GM12874 (cell line): ENCODE data around the gene ATF3.

Source experiments
- CTCF ChIP-seq: IDR thresholded peaks from 2 replicates; pipeline ENCODE4 v1.5.1; 2011; ENCODE audit warnings: low read depth, mild to moderate bottlenecking, control low read depth, low read length, moderate library complexity; ENCODE audit not compliant: insufficient read depth

ATF3 gene

GRCh38 chr1:212595787-212596714 lies 12.5 kb upstream of the ATF3 start:
- peak; percentile 54; the same call in 1 of the 2 replicates for TF ChIP-seq CTCF

DNA sequence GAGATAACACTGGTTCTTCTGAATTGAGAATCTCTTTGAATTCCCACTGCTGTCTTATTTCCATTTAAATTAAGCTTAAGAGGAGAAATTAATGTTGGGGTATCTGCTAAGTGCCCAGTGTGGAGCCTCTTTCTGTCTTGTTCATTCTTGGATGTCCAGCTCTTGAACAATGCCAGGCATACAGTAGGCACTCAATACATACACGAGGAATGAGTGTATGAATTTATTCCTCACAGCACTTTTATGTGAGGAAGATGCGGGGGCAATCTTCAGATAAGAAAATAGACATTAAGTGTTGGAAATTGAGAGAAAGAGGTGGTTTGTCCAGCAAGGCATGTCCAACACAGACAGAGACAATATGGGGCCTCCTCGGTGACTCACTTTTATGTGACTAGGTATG lies 11.8 kb upstream of the ATF3 start:
- TF ChIP-seq CTCF = no peak

GRCh38 chr1:212597487-212597886 lies 11.1 kb upstream of the ATF3 start:
- no peak for TF ChIP-seq CTCF

GRCh38 chr1:212600071-212600915 lies 8.3 kb upstream of the ATF3 start:
- TF ChIP-seq CTCF = no peak

- no peak for TF ChIP-seq CTCF
These were observed 7.6 kb upstream of the ATF3 start for GRCh38 chr1:212600980-212601379.

DNA sequence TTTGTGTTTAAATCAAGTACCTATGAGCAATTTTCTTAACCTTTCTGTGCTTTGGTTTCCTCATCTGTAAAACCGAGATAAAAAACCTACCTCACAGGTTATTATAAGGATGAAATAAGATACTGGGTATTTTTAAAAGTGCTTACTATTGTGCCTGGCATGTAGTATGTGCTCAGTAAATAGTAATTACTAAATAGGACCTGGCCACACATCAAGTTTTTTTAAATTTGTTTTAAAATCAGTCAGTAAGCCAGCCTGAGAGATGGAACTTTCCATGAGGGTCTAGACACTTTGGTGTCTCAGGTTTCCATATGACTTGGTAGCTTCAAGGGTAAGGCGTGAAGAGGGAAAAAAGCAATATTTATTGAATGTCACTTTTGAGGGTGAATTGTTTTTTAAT lies 7.0 kb upstream of the ATF3 start:
- TF ChIP-seq CTCF = no peak
